DMS 273 (cell line): ENCODE measurements around the gene ZNF420.
A peak's percentile ranks its signal among the peaks of the same experiment; 100 is the strongest.
"Not testable (repeated sequence)": the region's sequence is repeated elsewhere in the genome, so short reads cannot be mapped to it uniquely, and the experiment has no call there.

Experiments used
- DNase-seq: peaks from one replicate; lab custom pipeline; 2025; ENCODE audit not compliant: unreplicated experiment; lab: John Stamatoyannopoulos, UW

Gene ZNF420

GRCh38 chr19:37077934-37078716 is at the start of gene ZNF420:
ZNF420 (plus strand) TSS chr19:37078433; CDS start chr19:37089119, 10,686 bp downstream.
- peak; percentile 98 for DNase-seq

GRCh38 chr19:37045140-37045539 is 33.1 kb upstream of the ZNF420 start:
- DNase-seq = no peak

- no peak for DNase-seq
Measured at GRCh38 chr19:37055330-37055729, 22.9 kb upstream of the ZNF420 start.

- no peak for DNase-seq
Measured at GRCh38 chr19:37056776-37057175, 21.5 kb upstream of the ZNF420 start.

GRCh38 chr19:37059142-37059541 is 19.1 kb upstream of the ZNF420 start:
- no peak for DNase-seq

GRCh38 chr19:37064886-37065285 is 13.3 kb upstream of the ZNF420 start:
- DNase-seq = peak; percentile 36

GRCh38 chr19:37074111-37074510 is 4.1 kb upstream of the ZNF420 start:
- no peak for DNase-seq

GRCh38 chr19:37074819-37075362 is 3.3 kb upstream of the ZNF420 start:
- peak; percentile 4 for DNase-seq

GRCh38 chr19:37076524-37076923 is 1.7 kb upstream of the ZNF420 start:
- DNase-seq = not testable (repeated sequence)

GRCh38 chr19:37077501-37077933 is 716 bp upstream of the ZNF420 start:
- DNase-seq = no peak

- DNase-seq = peak; percentile 30
Measured at GRCh38 chr19:37078717-37079032, 442 bp downstream of the ZNF420 start.

GRCh38 chr19:37079238-37079637 is 1.0 kb downstream of the ZNF420 start:
- peak; percentile 25 for DNase-seq

- no peak for DNase-seq
Measured at GRCh38 chr19:37082307-37082706, 4.1 kb downstream of the ZNF420 start.

- no peak for DNase-seq
Measured at GRCh38 chr19:37087110-37087509, 8.9 kb downstream of the ZNF420 start.

GRCh38 chr19:37095859-37096258 is 17.6 kb downstream of the ZNF420 start:
- no peak for DNase-seq

- no peak for DNase-seq
Measured at GRCh38 chr19:37098570-37098969, 20.3 kb downstream of the ZNF420 start.

GRCh38 chr19:37104135-37104534 is 25.9 kb downstream of the ZNF420 start:
- DNase-seq = not testable (repeated sequence)

- DNase-seq = peak; percentile 66
Measured at GRCh38 chr19:37111753-37112152, 33.5 kb downstream of the ZNF420 start.

GRCh38 chr19:37114001-37114400 is 35.8 kb downstream of the ZNF420 start:
- DNase-seq = peak; percentile 27

GRCh38 chr19:37122093-37122492 is 43.9 kb downstream of the ZNF420 start:
- not testable (repeated sequence) for DNase-seq

- DNase-seq = no peak
Measured at GRCh38 chr19:37127999-37128820, 50.0 kb downstream of the ZNF420 start.

GRCh38 chr19:37128821-37129177 is 50.6 kb downstream of the ZNF420 start:
- no peak for DNase-seq
